Putamen (tissue), 1 donor: ENCODE measurements around the gene CRYBB3.
"Not testable (repeated sequence)": the region's sequence is repeated elsewhere in the genome, so short reads cannot be mapped to it uniquely, and the experiment has no call there.

Experiments
- DNase-seq: peaks from one replicate; pipeline ENCODE4 v3.0.0-alpha.2; 2016; ENCODE audit warnings: low spot score

CRYBB3 gene

GRCh38 chr22:25206998-25207397 is 7.3 kb downstream of the CRYBB3 start:
- DNase-seq, result no peak

GRCh38 chr22:25207553-25208157 is 8.0 kb downstream of the CRYBB3 start:
- DNase-seq, result no peak

- DNase-seq, result no peak
Observed at GRCh38 chr22:25208328-25208727, 8.7 kb downstream of the CRYBB3 start.

- DNase-seq, result no peak
Observed at GRCh38 chr22:25208743-25209505, 9.3 kb downstream of the CRYBB3 start.

GRCh38 chr22:25210793-25211192 is 11.1 kb downstream of the CRYBB3 start:
- DNase-seq, result no peak

- DNase-seq, result no peak
Observed at GRCh38 chr22:25212337-25212736, 12.7 kb downstream of the CRYBB3 start.

GRCh38 chr22:25213221-25213620 is 13.6 kb downstream of the CRYBB3 start:
- DNase-seq, result no peak

GRCh38 chr22:25216230-25216629 is 16.6 kb downstream of the CRYBB3 start:
- DNase-seq, result no peak

- DNase-seq, result no peak
Observed at GRCh38 chr22:25219211-25219689, 19.6 kb downstream of the CRYBB3 start, which contains the start of gene CRYBB2. CRYBB2 (plus strand) TSS chr22:25219639; CDS start chr22:25221430, 1,791 bp downstream.

- no peak for DNase-seq
Observed at GRCh38 chr22:25219948-25220442, 20.3 kb downstream of the CRYBB3 start.

GRCh38 chr22:25221790-25222189 is 22.1 kb downstream of the CRYBB3 start:
- DNase-seq, result no peak

GRCh38 chr22:25223269-25223850 is 23.7 kb downstream of the CRYBB3 start:
- no peak for DNase-seq

- no peak for DNase-seq
Observed at GRCh38 chr22:25228822-25229221, 29.2 kb downstream of the CRYBB3 start.

GRCh38 chr22:25230760-25231159 is 31.1 kb downstream of the CRYBB3 start:
- not testable (repeated sequence) for DNase-seq

- no peak for DNase-seq
Observed at GRCh38 chr22:25232301-25232700, 32.6 kb downstream of the CRYBB3 start.

GRCh38 chr22:25233706-25234105 is 34.0 kb downstream of the CRYBB3 start:
- DNase-seq, result not testable (repeated sequence)

- DNase-seq, result peak; percentile 15
Observed at GRCh38 chr22:25235547-25236290, 36.1 kb downstream of the CRYBB3 start.

GRCh38 chr22:25236417-25236816 is 36.8 kb downstream of the CRYBB3 start:
- DNase-seq, result no peak

- DNase-seq, result no peak
Observed at GRCh38 chr22:25237503-25237902, 37.8 kb downstream of the CRYBB3 start.

GRCh38 chr22:25238058-25238457 is 38.4 kb downstream of the CRYBB3 start:
- not testable (repeated sequence) for DNase-seq

- DNase-seq, result not testable (repeated sequence)
Observed at GRCh38 chr22:25255169-25255568, 55.5 kb downstream of the CRYBB3 start.
